HG03521 (cell line): ENCODE data around the gene C19orf67.
A peak's percentile ranks its signal among the peaks of the same experiment; 100 is the strongest.
"Not testable (repeated sequence)": the region's sequence is repeated elsewhere in the genome, so short reads cannot be mapped to it uniquely, and the experiment has no call there.

Experiments used
- ATAC-seq: cut with Tn5 transposase; IDR thresholded peaks from one replicate; pipeline ENCODE4 v1.9.1; 2021; ENCODE audit warnings: mild to moderate bottlenecking, moderate library complexity; ENCODE audit not compliant: unreplicated experiment

Gene C19orf67

DNA sequence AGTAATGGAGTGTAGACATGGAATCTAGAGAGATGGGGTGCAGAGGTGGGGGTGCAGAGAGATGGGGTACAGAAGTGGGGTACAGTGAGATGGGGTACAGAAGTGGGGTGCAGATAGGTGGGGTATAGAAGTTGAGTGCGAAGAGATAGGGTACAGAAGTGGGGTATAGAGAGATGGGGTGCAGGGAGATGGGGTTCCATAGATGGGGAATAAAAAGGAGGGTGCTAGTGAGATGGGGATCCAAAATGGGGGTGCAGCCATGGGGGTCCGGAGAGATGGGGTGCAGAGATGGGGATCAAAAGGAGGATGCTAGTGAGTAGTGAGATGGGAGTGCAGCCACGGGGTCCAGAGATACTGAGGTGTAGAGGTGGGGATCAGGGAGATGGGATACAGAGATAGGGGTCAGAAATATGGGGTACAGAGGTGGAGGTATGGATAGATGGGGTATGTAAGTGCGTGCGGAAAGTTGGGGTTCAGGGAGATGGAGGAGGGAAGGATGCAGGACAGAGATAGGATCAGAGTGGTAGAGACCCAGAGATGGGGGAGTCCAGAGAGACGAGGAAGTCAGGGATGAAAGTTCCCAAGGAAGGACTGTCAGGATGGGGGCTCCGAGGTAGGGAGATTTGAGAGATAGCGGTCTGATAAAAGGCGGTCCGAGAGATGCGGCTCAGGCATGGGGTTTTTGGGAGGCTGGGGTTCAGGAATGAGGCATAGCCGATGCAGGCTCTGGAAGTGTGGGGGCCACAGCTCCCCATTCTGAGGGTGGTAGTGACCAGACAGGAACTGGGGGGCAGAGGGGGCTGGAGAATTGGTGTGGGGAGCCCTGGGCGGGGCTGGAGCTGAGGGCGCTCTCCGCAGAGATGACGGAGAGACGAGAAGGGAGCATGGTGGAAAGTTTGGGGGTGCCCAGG, 27.1 kb downstream of the C19orf67 start:
- no peak for ATAC-seq

DNA sequence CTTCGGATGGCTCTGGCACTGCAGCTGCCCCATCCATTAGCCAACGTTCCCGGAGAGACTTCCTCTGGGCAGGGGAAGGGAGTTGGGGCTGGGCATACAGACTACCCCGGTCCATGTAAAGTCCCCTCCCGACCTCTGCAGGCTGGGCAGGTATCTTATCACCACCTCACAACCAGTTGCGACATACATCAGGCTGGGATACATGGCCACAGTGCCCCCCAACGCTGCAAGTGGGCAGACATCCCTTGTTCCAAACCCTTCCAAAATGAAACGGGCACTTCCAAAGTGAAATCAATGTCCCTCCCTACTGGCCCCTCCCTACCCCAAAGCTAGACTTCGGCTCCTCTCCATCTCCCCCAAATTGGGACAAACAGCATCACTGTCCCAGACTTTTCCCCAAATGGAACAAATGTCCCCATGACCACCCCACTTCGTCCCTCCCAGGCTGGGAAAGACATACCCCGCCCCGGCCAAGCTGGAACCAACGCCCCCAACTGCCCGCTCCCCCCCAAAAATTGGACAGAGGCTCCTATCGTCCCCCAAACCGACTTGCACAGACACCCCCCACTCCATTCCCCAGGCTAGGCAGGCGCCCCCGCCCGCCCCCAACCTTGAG, 28.7 kb downstream of the C19orf67 start:
- no peak for ATAC-seq

DNA sequence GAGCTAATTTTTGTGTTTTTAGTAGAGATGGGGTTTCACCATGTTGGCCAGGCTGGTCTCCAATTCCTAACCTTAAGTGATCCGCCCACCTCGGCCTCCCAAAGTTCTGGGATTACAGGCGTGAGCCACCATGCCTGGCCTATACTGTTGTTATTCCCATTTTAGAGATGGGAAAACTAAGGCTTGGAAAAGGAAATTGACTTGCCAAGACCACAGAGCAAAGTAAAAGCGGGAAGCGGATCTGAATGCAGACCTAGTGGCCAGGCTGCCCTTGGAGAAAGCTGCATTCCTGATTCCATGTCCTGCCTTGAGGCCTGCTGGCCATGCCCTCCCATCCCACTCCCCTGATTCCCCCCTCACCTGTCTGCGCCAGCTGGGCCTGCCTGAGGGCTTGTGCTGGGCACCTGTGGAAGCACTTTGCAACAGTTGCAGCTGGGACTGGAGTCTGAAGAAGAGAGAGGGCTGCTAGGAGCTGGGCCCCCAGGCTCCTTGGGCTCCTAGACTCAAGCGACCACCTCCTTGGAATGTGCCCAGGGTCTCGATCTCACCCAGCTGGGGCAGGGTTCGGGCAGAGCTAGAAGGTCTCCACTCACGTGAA, 29.4 kb downstream of the C19orf67 start:
- no peak for ATAC-seq

DNA sequence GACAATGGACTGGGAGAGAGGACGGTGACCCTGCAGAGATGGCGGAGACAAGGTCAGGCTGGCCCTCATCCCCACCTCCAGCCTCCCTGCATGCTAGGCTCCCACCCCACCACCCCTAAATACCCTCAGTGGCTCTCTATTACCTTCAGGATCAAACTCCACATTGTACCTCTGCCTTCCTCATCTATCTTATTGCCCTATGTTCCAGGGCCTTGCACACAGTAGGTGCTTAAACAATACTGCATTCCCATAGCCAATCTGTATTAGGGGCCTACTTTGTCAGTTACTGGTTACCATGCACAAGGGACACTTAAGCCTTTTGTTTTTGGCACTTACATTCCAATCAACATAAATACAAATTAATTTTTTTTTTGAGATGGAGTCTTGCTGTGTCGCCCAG, 30.2 kb downstream of the C19orf67 start:
- no peak for ATAC-seq

DNA sequence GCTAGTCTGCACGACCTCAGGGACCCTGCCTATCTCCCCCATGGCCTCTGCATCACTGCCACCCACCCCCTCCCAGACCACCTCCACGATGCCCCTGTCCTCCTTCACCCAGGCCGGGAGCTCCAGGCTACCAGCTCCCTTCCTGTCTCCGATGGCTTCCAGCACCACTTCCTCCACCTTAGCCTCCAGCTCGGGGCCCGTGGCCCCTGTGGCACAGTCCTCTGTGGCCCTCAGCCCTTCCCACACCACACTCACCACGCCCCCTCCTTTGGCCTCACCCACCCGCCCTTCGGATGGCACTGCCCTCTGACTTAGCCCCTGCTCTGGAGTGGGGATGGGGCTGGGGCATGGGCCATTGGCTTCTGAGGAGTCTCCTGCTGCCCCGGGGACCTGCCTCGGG, 30.9 kb downstream of the C19orf67 start:
- ATAC-seq = no peak

DNA sequence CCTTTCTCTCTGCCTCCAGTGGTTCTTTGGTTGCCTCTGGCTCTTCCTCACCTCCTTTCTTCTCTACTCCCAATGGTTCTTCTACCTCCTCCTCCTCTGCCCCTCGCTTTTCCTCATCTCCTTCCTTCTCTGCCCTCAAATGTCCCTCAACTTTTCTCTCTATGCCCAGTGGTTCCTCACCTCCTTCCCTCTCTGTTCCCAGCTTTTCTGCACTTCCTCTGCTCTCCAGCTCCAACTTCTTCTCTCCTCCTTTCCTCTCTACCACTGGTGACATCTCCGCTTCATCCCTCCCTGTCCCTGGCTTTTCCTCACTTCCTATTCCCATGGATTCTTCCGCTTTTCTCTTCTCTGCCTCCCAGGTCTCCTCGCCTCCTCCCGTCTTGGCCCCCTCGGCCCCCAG, 31.5 kb downstream of the C19orf67 start:
- ATAC-seq = no peak

DNA sequence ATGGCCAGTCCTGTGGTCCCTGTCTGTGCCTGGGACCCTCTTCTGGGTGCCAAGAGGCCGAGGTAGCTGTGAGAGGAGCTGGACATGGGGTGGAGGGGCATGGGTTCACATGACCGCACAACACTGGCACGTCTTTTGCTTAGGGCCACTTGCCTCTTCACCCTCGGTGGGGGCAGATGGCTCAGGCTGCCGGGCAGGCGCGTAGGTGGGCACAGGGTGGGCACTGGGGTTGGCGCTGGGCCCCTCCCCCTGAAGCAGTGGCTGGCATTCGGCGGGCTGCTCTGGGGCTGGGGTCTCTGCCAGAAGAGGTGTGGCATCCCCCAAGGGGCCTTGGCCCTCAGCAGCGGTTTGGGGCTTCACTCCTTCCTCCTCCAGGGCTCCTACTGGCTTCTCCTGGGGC, 32.1 kb downstream of the C19orf67 start:
- ATAC-seq = no peak

DNA sequence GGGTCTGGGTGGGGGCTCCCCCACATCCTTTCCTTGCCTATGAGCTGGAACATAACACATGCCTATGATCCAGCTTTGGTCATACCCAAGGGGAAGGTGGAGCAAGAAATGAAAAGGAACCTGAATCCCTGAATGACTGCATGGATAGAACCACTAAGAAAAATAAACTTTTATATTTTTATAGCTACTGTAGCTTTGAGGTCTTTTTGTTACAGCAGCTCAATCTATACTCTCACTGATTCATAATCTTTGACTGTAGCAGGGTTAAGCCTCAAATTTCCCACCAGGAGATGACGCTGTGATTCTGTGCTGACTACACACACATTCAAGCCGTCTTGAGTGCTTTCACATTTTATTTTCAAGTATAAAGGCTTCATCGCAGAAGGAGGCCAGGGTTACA, 32.6 kb downstream of the C19orf67 start:
- ATAC-seq = no peak

DNA sequence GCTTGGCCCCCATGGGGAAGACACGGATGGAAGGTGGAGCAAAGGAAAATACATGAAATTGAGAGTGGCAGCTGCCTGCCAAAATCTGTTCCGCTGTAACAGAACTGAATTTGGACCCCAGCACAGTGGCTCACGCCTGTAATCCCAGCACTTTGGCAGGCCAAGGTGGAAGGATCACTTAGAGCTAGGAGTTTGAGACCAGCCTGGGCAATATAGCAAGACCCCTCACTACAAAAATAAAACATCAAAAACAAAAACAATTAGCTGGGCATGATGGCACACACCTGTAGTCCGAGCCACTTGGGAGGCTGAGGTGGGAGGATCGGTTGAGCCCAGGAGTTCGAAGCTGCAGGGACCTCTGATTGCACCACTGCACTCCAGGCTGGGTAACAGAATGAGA, 33.1 kb downstream of the C19orf67 start:
- ATAC-seq = no peak

DNA sequence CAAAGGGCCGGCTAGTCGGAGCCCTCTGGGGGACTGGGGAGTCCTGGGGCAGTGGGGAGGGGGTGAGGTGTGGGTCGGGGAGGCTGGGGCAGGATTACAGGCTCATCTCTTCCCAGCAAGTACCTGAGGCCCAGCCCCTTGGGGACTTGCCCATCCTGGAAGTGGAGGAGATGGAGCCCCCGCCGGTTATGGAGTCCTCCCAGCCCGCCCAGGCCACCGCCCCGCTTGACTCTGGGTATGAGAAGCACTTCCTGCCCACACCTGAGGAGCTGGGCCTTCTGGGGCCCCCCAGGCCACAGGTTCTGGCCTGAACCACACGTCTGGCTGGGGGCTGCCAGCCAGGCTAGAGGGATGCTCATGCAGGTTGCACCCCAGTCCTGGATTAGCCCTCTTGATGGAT, 33.6 kb downstream of the C19orf67 start:
- no peak for ATAC-seq

DNA sequence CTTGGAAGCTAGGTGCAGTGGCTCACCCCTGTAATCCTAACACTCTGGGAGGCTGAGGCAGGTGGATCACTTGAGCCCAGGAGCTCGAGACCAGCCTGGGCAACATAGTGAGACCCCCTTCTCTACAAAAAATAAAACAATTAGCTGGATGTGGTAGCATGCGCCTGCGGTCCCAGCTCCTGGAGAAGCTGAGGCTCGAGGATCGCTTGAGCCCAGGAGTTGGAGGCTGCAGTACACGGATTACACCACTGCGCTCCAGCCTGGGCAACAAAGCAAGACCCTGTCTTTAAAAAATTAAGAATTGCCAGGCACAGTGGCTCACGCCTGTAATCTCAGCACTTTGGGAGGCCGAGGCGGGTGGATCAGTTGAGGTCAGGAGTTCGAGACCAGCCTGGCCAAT, 34.6 kb downstream of the C19orf67 start:
- ATAC-seq = not testable (repeated sequence)

DNA sequence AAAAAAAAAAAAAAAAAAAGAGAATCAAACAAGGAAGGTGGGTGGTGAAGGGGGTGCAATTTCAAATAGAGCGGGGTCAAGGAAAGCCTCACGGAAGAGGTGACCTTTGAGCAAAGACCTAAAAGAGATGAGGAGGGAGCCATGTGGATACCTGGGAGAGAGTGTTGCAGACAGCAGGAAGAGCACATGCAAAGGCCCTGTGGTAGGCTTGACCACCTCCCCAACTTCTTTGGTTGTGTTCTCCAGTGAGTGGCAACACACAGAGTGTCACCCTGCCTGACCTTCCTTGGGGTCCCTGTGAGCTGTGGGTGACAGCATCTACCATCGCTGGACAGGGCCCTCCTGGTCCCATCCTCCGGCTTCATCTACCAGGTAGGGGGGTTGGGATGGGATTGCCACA, 35.1 kb downstream of the C19orf67 start:
- ATAC-seq = no peak

DNA sequence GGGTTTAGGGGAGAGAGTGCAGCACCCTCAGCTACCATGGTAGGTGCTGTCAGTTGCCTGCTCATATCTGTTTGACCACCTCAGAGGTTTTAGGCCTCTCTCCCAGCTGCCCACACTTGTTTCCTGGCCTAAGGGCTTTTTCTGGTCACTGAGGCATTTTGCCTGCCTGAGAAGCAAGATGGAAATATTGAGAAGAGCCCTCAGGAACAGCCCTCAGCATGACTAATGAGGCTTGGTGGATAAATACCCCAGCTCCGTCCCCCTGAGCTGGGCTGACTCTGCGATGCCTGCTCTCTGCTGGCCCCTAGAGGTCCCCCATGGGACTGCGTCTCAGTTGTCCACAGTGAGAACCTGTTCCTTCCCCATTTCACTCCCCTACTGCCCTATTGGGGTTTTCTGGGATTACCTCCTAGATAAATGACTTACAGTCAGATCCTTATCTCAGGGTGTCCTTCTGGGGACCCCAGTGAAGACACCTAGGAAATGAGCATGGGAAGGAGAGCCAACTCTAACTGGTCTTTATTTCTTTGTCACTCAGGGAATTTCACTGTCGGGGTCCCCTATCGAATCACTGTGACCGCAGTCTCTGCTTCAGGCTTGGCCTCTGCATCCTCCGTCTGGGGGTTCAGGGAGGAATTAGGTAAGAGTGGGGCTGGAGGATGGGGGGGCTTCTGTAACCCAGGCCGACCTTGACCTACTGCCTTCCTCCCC, 37.0 kb downstream of the C19orf67 start:
- no peak for ATAC-seq

DNA sequence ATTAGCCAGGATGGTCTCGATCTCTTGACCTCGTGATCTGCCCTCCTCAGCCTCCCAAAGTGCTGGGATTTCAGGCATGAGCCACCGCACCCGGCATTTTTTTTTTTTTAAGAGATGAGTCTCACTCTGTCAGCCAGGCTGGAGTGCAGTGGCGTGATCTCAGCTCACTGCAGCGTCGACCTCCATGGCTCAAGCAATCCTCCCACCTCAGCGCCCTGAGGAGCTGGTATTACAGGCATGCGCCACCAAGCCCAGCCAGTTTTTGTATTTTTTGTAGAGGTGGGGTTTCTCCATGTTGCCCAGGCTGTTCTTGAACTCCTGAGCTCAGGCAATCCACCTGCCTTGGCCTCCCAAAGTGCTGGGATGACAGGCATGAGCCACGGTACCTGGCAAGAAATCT, 37.7 kb downstream of the C19orf67 start:
- ATAC-seq = not testable (repeated sequence)

DNA sequence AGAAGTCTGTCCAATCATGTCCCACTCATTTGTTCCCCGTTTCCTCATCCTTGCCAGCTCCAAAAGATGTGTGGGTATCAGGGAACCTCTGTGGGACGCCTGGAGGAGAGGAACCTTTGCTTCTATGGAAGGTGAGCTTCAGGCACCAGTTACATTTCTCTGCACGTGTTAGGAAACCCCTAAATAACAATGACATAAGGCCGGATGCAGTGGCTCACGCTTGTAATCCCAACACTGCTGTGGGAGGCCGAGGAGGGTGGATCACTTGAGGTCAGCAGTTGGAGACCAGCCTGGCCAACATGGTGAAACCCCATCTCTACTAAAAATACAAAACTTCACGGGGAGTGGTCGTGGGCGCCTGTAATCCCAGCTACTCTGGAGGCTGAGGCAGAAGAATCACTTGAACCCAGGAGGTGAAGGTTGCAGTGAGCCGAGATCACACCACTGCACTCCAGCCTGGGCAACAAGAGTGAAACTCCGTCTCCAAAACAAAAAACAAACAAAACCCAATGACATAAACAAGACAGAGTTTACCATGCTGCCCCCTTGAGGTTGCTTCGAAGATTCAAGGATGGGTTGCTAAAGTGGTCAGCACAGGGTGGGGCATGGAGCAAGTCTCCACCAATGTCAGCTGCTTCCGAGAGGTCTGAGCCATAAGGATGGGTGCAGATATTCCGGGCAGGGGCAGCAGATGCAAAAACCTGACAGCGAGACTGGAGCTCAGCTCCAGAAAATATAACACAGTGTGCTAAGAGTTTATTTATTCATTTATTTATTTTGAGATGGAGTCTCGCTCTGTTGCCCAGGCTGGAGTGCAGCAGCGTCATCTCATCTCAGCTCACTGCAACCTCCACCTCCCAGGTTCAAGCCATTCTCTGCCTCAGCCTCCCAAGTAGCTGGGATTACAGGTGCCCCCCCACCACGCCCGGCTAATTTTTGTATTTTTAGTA, 42.6 kb downstream of the C19orf67 start:
- ATAC-seq = not testable (repeated sequence)

DNA sequence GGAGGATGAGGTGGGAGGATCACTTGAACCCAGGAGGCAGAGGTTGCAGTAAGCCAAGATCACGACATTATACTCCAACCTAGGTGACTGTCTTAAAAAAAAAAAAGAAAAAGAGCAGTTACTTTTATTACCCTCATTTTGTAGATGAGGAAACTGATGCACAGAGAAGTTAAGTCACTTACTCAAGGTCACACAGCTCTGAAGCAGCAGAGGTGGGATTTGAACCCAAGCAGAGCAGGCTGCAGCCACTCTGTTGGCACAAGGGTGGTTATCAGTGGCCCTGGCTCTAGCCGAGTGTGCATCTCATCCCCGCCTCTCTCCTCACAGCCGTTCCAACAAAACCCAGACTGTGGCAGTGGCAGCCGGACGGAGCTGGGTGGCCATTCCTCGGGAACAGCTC, 46.4 kb downstream of the C19orf67 start:
- no peak for ATAC-seq

DNA sequence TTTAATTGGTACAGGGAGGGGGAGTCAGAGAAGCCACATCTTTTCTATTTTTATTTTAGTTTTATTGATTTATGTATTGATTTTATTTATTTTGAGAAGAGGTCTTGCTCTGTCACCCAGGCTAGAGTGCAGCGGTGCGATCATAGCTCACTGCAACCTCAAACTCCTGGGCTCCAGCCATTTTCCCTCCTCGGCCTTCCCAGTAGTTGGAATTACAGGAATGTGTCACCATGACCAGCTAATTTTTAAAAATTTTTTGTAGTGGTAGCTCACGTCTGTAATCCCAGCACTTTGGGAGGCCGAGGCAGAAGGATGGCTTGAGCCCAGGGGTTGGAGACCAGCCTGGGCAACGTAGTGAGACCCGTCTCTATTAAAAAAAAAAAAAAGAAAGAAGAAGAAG, 49.9 kb downstream of the C19orf67 start:
- ATAC-seq = no peak

DNA sequence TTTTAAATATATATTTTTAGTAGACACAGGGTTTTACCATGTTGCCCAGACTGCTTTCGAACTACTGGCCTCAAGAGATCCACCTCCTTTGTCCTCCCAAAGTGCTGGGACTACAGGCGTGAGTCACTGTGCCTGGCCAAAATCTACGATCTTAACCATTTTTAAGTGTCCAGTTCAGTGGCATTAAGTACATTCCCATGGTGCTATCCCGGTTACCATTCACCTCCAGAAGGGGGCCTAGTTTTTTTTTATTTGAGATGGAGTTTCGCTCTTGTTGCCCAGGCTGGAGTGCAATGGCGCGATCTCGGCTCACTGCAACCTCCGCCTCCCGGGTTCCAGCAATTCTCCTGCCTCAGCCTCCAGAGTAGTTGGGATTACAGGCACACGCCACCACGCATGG, 50.4 kb downstream of the C19orf67 start:
- not testable (repeated sequence) for ATAC-seq

DNA sequence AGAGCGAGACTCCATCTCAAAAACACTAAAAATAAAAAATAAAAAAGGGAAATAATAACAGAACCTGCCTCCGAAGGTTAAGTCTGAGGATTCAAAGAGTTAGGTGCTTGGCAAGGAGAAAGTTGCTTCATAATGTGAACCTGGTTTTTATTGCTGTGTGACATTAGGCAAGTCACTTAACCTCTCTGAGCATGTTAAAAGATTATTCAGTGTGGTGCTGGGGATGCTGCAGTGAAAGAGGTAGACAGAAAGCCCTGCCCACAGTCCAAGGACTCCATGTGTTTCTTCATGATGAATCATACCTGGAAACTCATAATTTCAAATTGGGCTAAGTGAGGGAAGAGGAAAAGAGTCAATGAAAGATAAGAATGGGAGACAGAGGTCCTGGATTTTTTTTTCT, 51.6 kb downstream of the C19orf67 start:
- ATAC-seq = no peak

DNA sequence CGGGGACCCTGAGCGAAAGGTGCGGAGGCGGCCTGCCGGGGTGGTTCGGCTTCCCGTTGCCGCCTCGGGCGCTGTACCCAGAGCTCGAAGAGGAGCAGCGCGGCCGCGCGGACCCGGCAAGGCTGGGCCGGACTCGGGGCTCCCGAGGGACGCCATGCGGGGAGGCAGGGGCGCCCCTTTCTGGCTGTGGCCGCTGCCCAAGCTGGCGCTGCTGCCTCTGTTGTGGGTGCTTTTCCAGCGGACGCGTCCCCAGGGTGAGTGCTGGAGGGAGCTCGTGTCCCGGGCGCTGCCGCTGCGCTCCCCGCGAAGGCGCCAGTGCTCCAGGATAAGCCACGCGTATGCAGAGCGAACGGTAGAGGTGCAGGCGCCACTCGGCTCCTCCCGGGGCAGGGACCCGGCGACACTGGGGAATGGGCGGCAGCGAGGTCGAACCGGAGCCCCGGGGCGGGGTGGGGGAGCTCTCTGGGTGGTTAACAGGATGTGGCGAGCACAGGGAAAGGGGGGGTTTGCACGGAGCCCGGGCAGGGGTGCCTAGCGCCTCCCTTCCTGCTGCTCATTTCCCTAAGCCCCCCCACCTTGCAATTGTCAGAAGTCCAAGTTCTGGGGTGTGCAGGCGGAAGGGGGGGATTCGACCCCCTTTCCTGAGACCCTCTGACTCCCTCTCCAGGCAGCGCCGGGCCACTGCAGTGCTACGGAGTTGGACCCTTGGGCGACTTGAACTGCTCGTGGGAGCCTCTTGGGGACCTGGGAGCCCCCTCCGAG, 53.7 kb downstream of the C19orf67 start, which contains the start of gene IL27RA:
Gene IL27RA, plus strand, starts transcription at position 44 of the 762 bp plus-strand sequence. Its CDS starts 111 bp downstream, at position 155.
- ATAC-seq = peak; percentile 39
